Progenitor cell of endocrine pancreas (in vitro differentiated cells): ENCODE measurements around the gene CALML5. TPM values are rescaled to one million over a fixed set of nuclear protein-coding genes. Genes with fewer than 3 reads are reported as not detected.

ENCODE experiments used
- DNase-seq: peaks from one replicate; pipeline ENCODE4 v3.0.0; 2021; ENCODE audit warnings: low spot score; ENCODE audit not compliant: unreplicated experiment
- H3K27ac Mint-ChIP-seq: 2 replicates; pipeline ENCODE4 v1.8.0; 2021; ENCODE audit warnings: mild to moderate bottlenecking, moderate library complexity, mixed read lengths
- H3K27me3 Mint-ChIP-seq: 2 replicates; pipeline ENCODE4 v1.8.0; 2021; ENCODE audit warnings: mixed read lengths
- H3K36me3 Mint-ChIP-seq: 2 replicates; pipeline ENCODE4 v1.8.0; 2022; ENCODE audit warnings: mixed read lengths; ENCODE audit not compliant: insufficient read depth
- H3K4me1 Mint-ChIP-seq: 2 replicates; pipeline ENCODE4 v1.8.0; 2021; ENCODE audit warnings: low read depth, mixed read lengths
- H3K4me3 Mint-ChIP-seq: 2 replicates; pipeline ENCODE4 v1.8.0; 2021; ENCODE audit warnings: low read depth, mild to moderate bottlenecking, moderate library complexity, mixed read lengths
- H3K9me3 Mint-ChIP-seq: 2 replicates; pipeline ENCODE4 v1.8.0; 2021; ENCODE audit warnings: low read depth, mixed read lengths
- total RNA-seq: library from RNA; stranded (reverse); gene quantifications from 2 replicates; pipeline ENCODE4 v1.2.1, GENCODE V29; 2021
- TF ChIP-seq, protein P1 (sequence below): fragments of 200-600 bp; sonication (generic); IDR thresholded peaks from one replicate; pipeline ENCODE4 v1.5.0; 2021; ENCODE audit warnings: antibody characterized with exemption, mild to moderate bottlenecking; ENCODE audit not compliant: unreplicated experiment

CALML5 gene
- total RNA-seq, 1 donor from 2014 or later = not detected

DNA sequence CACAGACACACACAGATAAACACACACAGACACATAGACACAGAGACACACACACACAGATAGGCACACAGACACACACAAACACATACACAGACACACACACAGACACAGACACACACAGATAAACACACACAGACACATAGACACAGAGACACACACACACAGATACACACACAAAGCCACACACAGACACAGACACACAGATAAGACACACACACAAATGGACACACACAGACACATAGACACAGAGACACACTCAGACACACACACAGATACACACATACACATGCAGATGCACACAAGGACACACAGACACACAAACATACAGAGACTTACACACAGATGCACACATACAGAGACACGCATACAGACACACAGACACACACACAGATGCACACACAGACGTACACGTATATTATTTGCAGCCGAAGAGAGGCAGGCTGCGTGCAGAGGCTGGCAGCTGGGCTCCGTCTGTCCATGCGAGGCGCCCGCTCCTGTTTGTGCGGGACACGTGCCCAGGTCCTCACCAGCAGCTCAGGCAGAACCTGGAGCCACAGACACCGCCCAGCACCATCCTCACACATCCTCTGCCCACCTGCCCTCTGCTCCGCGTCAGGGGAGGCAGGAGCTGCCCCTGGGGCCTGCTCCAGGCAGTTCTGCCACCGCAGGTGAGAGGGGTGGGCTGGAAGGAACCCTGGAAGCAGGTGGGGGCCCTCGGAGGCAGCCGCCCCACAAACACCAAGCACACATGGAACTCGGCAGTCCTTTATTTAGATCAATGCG, 1.2 kb downstream of the CALML5 start:
- Mint-ChIP-seq H3K27ac (no peak overlapping the region), H3K4me1 (peaks cover 32% of the 10 kb centered on the region), H3K27me3 (peaks cover 10% of the 10 kb centered on the region), H3K36me3 (no peaks in the 10 kb centered on the region), H3K9me3 (no peaks in the 10 kb centered on the region), H3K4me3 (no peak overlapping the region)
- TF ChIP-seq, protein P1, sequence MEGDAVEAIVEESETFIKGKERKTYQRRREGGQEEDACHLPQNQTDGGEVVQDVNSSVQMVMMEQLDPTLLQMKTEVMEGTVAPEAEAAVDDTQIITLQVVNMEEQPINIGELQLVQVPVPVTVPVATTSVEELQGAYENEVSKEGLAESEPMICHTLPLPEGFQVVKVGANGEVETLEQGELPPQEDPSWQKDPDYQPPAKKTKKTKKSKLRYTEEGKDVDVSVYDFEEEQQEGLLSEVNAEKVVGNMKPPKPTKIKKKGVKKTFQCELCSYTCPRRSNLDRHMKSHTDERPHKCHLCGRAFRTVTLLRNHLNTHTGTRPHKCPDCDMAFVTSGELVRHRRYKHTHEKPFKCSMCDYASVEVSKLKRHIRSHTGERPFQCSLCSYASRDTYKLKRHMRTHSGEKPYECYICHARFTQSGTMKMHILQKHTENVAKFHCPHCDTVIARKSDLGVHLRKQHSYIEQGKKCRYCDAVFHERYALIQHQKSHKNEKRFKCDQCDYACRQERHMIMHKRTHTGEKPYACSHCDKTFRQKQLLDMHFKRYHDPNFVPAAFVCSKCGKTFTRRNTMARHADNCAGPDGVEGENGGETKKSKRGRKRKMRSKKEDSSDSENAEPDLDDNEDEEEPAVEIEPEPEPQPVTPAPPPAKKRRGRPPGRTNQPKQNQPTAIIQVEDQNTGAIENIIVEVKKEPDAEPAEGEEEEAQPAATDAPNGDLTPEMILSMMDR = no peak
- no peak for DNase-seq

DNA sequence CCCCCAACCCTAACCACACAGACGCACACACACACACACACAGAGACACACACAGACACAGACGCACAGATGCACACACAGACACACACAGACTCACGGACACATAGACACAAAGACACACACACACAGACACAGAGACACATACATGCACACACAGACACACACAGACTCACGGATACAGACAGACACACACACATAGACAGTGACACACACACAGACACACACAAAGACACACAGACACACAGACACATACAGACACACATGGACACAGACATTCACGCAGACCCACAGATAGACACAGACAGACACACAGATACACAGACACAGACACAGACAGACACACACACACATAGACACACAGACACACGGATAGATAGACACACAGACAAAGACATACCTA, 2.1 kb downstream of the CALML5 start:
- TF ChIP-seq, protein P1 = no peak
- Mint-ChIP-seq H3K27me3 (peaks cover 10% of the 10 kb centered on the region), H3K4me1 (peaks cover 32% of the 10 kb centered on the region), H3K9me3 (peaks cover 2% of the 10 kb centered on the region), H3K4me3 (no peak overlapping the region), H3K27ac (no peak overlapping the region), H3K36me3 (peaks cover 2% of the 10 kb centered on the region)
- no peak for DNase-seq

DNA sequence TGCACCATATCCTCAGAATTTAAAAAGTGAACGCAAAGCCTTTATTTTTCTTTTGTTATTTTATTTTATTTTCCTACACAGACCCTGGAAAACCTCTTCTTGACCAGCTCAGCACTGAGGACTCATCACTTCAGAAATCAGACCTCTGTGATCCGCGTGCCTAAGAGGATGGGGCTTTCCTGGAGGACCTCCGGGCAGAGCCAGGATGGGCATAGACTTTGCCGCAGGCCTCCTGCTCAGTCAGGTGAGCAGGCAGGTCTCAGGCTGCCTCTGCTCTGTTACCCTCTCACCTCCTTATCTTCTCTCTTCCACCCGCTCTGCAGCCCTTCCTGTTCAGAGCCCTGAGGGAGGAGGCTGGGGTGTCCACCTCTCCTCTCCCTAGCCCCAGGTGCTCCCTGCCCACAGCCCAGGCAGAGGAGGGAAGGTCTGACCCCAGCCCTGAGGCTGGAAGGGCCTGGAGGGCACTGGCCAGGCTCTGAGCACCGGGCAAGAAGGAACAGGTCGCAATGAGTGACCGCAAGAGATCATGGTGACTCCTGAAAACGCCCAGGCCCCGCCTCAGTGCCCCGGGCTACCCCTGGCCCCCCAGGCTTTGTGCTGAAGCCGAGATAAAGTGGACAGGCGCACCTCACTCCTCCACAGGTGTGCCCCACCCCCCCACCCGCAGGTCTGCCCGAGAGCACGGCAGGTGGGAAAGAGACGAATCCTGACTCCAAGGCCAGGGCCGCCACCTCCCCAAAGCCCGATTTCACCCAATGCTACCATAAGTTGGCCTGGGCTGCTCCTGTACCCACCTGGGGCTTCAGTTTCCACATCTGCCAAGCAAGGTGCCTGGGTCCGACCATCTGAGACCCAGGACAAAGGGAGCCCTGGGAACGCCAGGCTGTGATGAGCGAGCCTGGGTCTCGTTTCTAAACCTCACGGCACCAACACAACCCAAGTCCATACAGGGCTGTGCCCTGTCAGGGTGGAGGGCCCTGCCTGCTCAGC, 2.8 kb downstream of the CALML5 start:
- Mint-ChIP-seq H3K36me3 (peaks cover 2% of the 10 kb centered on the region), H3K9me3 (peaks cover 2% of the 10 kb centered on the region), H3K27me3 (peaks cover 10% of the 10 kb centered on the region), H3K4me1 (peaks cover 33% of the 10 kb centered on the region), H3K4me3 (no peak overlapping the region), H3K27ac (no peak overlapping the region)
- DNase-seq = no peak
- TF ChIP-seq, protein P1 = no peak

DNA sequence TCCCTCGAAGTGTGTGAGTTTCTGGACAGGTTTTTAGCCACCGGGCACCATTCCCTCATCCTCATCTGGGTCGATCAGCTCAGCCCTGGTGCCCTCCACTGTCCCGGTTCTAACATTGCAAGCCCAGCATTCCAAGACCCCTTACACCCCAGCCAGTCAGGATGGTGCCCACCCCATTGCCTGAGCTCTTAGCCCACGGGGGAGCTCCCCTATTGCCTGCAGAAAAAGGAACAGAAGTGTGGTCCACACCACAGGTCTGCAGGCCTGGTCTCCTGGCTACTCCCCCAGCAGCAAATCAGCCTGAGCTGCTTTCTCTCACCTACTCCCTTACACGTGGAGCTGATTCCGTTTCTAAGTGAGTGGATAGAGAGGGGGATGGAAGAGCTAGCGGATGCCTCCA, 4.8 kb downstream of the CALML5 start:
- Mint-ChIP-seq H3K36me3 (peaks cover 2% of the 10 kb centered on the region), H3K27ac (no peak overlapping the region)
- DNase-seq = no peak

More for the DNA sequence above, 4.8 kb downstream of the CALML5 start:
- no peak overlapping the region for H3K4me3 Mint-ChIP-seq
- peaks cover 28% of the 10 kb centered on the region for H3K4me1 Mint-ChIP-seq
- TF ChIP-seq, protein P1 = no peak
- no peaks in the 10 kb centered on the region for H3K27me3 Mint-ChIP-seq
- peaks cover 2% of the 10 kb centered on the region for H3K9me3 Mint-ChIP-seq
